ENCODE measurements around the gene RNF220. TPM values are rescaled to one million over a fixed set of nuclear protein-coding genes. Genes with fewer than 3 reads are reported as not detected.
"Not testable (repeated sequence)": the region's sequence is repeated elsewhere in the genome, so short reads cannot be mapped to it uniquely, and the experiment has no call there.

RNF220 gene
- polyA plus RNA-seq, 1 of the 3 experiments (the other 2 are of a cell fraction), result 83.7 TPM

DNA sequence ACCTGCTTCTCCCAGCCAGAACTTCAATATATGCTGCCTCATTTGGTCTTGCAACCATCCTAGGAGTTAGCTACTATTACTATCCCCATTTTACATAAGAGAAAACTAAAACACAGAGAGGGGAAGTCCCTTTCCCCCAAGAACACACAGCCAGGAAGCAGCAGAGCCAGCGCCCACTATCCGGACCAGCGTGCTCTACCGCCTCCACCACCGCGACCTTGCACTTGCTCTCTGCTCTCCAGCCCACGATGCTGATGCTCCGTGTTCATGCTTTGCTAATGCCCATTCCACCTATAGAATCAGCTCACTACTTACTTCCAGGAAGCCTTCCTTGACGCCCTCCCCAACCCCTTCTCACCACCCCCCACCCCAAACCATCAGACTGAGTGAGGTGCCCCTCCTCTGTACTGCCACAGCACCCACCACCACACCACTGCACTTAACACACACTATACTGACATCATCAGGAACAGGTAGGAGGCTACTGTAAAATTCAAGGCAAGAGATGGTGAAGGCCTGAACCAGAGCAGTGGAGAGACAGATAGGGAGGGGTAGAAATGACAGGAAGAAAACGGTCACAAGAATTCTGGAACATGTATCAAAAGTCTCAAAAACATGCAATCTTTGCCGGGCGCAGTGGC, 259.8 kb downstream of the RNF220 start:
- Histone ChIP-seq H4K20me1 (ENCODE audit: insufficient read depth) (no peaks in the 10 kb centered on the region), H2AFZ (ENCODE audit: low read depth) (no peak overlapping the region), H3K27me3 (ENCODE audit: insufficient read depth) (no peaks in the 10 kb centered on the region), H3K9ac (no peak overlapping the region), H3K36me3 (replicated peaks in 1 of 2; ENCODE audit: control insufficient read depth in 1 of 2, insufficient read depth in 2 of 2, low read length in 1 of 2) (no peaks in the 10 kb centered on the region), H3K4me3 (ENCODE audit: low read depth in 2 of 2, low read length in 1 of 2) (no peak overlapping the region), H3K27ac (ENCODE audit: low read depth in 2 of 2, low read length in 1 of 2) (no peak overlapping the region), H3F3A (replicated peaks; ENCODE audit: insufficient read depth) (peaks cover 5% of the 10 kb centered on the region), H3K4me2 (no peak overlapping the region), H3K9me2 (no peaks in the 10 kb centered on the region), H3K79me2 (ENCODE audit: insufficient read depth) (no peaks in the 10 kb centered on the region), H3K4me1 (ENCODE audit: control insufficient read depth in 1 of 2, insufficient read depth in 2 of 2, low read depth in 1 of 2, low read length in 1 of 2) (peaks cover 0 to 10% of the 10 kb centered on the region in 2 experiments; a peak in 1 of 4 replicates), H3K9me3 (no peaks in the 10 kb centered on the region)
- ChIA-PET CTCF (interaction anchor here (1.2 to 7.6 kb wide), 2 partner anchors 10 to 13 kb away, joined by 8 to 45 read pairs; no protein-coding TSS in a partner anchor), POLR2A (no interaction called here)
- TF ChIP-seq, protein P1, sequence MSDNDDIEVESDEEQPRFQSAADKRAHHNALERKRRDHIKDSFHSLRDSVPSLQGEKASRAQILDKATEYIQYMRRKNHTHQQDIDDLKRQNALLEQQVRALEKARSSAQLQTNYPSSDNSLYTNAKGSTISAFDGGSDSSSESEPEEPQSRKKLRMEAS (IDR thresholded peaks at IDR 0.05; ENCODE audit: low read depth), result no peak
- TF ChIP-seq RFX5 (IDR thresholded peaks at IDR 0.05; ENCODE audit: low read length), result no peak
- TF ChIP-seq, protein P2, sequence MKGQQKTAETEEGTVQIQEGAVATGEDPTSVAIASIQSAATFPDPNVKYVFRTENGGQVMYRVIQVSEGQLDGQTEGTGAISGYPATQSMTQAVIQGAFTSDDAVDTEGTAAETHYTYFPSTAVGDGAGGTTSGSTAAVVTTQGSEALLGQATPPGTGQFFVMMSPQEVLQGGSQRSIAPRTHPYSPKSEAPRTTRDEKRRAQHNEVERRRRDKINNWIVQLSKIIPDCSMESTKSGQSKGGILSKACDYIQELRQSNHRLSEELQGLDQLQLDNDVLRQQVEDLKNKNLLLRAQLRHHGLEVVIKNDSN (IDR thresholded peaks at IDR 0.05; ENCODE audit: borderline replicate concordance, low read depth), result no peak
- no peak for TF ChIP-seq RCOR1 (IDR thresholded peaks at IDR 0.05; ENCODE audit: low read length)
- 92% methylated on average over 12 of the region's 12 CpGs for WGBS (ENCODE audit: low lambda C conversion rate)
- no peak for DNase-seq

GRCh38 chr1:44666719-44667118, 261.7 kb downstream of the RNF220 start:
- H3K9ac ChIP-seq; H3K27me3 ChIP-seq (ENCODE audit: insufficient read depth); H3K9me2 ChIP-seq; H3K79me2 ChIP-seq (ENCODE audit: insufficient read depth); CTCF ChIA-PET; H4K20me1 ChIP-seq (ENCODE audit: insufficient read depth); H3F3A ChIP-seq (replicated peaks; ENCODE audit: insufficient read depth); H2AFZ ChIP-seq (ENCODE audit: low read depth); H3K4me2 ChIP-seq; POLR2A ChIA-PET; H3K36me3 ChIP-seq (replicated peaks in 1 of 2; ENCODE audit: control insufficient read depth in 1 of 2, insufficient read depth in 2 of 2, low read length in 1 of 2); DNase-seq; H3K4me1 ChIP-seq (ENCODE audit: control insufficient read depth in 1 of 2, insufficient read depth in 2 of 2, low read depth in 1 of 2, low read length in 1 of 2); H3K4me3 ChIP-seq (ENCODE audit: low read depth in 2 of 2, low read length in 1 of 2); H3K9me3 ChIP-seq; H3K27ac ChIP-seq (ENCODE audit: low read depth in 2 of 2, low read length in 1 of 2): not testable (repeated sequence)
- WGBS (ENCODE audit: low lambda C conversion rate), result 90% methylated on average over 1 of the region's 1 CpG

GRCh38 chr1:44670751-44671640, 265.9 kb downstream of the RNF220 start:
- Histone ChIP-seq H3F3A (replicated peaks; ENCODE audit: insufficient read depth) (peaks cover 5% of the 10 kb centered on the region), H3K4me1 (ENCODE audit: control insufficient read depth in 1 of 2, insufficient read depth in 2 of 2, low read depth in 1 of 2, low read length in 1 of 2) (peaks cover 7 to 24% of the 10 kb centered on the region in 2 experiments; a peak in 1 of 4 replicates), H3K27me3 (ENCODE audit: insufficient read depth) (no peaks in the 10 kb centered on the region), H2AFZ (ENCODE audit: low read depth) (no peak overlapping the region), H3K9ac (no peak overlapping the region), H3K79me2 (ENCODE audit: insufficient read depth) (peaks cover 6% of the 10 kb centered on the region; the same call in 1 of the 2 replicates), H3K9me3 (no peaks in the 10 kb centered on the region), H3K9me2 (no peaks in the 10 kb centered on the region), H3K36me3 (replicated peaks in 1 of 2; ENCODE audit: control insufficient read depth in 1 of 2, insufficient read depth in 2 of 2, low read length in 1 of 2) (no peaks in the 10 kb centered on the region), H3K27ac (ENCODE audit: low read depth in 2 of 2, low read length in 1 of 2) (no peak overlapping the region), H4K20me1 (ENCODE audit: insufficient read depth) (no peaks in the 10 kb centered on the region), H3K4me3 (ENCODE audit: low read depth in 2 of 2, low read length in 1 of 2) (no peak overlapping the region), H3K4me2 (no peak overlapping the region)
- ChIA-PET CTCF (interaction anchor here (0.8 to 5.9 kb wide), 4 partner anchors 11 to 76 kb away, joined by 3 to 48 read pairs (median 14); no protein-coding TSS in a partner anchor), POLR2A (interaction anchor here (0.7 kb wide), 1 partner anchor 230 kb away, joined by 4 read pairs; no protein-coding TSS in a partner anchor)
- WGBS (ENCODE audit: low lambda C conversion rate), result 88% methylated on average over 10 of the region's 10 CpGs
- DNase-seq, result no peak
- TF ChIP-seq, protein P3, sequence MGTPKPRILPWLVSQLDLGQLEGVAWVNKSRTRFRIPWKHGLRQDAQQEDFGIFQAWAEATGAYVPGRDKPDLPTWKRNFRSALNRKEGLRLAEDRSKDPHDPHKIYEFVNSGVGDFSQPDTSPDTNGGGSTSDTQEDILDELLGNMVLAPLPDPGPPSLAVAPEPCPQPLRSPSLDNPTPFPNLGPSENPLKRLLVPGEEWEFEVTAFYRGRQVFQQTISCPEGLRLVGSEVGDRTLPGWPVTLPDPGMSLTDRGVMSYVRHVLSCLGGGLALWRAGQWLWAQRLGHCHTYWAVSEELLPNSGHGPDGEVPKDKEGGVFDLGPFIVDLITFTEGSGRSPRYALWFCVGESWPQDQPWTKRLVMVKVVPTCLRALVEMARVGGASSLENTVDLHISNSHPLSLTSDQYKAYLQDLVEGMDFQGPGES (IDR thresholded peaks at IDR 0.05; ENCODE audit: low read depth, low read length), result no peak

All from SK-N-SH (cell line).